SW 1271 (cell line): ENCODE measurements around the gene FBXL15.
A peak's percentile ranks its signal among the peaks of the same experiment; 100 is the strongest.

Experiments
- DNase-seq, 2 experiments: peaks; one replicate each; lab custom pipeline; 2025; lab: John Stamatoyannopoulos, UW

The FBXL15 gene

DNA sequence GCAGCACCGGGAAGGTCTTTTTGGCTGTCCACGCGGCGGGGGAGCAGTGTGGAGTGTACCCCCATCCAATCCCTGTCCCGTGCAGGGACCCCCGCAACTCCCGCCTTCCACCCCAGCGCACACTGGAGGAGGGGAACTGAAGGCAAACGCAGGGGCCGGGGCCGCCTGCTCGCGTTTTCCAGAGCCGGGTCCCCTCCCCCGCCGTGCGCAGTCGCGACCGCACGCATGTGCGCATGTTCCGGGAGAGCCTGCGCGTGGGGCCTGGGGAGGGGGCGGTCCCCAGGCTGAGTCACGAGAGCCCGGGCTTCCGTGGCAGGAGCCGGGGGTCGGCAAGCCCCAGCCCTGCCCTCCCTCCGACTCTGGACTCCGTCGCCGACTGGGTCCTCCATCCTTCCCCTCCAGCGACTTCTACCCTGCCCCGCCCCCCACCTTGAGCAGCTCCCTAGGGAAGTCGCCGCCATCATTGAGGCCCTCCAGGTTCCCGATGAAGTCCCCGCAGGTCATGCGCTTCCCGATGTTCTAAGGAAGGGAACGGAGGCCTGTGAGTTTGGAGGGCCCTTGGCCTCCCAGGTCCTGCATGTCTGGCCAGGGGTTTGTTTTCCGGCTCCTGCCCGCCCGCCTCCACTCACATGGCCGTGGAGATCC, 10.1 kb upstream of the FBXL15 start:
- no peak for DNase-seq

- no peak for DNase-seq
Observed at GRCh38 chr10:102411341-102412255, 9.0 kb upstream of the FBXL15 start.

DNA sequence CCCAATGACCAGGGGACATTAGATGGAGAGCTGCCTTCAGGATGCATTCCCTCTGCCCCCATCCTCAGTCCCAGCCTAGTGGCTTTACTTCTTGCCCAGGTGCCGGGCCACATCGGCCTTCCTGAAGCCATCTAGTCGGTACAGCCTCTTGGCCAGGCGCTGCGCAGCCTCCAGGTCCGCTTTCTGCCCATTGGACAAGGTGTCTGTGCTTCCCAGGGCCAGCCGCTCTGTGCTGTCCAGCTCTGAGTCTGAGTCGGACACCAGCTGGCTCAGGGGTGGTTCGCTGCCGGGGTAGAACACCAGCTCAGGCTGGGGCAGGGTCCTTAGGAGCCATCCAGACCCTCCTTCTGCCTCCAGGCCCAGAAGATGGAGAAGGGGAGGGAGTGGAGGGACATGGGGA, 8.3 kb upstream of the FBXL15 start:
- no peak for DNase-seq

GRCh38 chr10:102413053-102413705, 7.5 kb upstream of the FBXL15 start:
- no peak for DNase-seq

DNA sequence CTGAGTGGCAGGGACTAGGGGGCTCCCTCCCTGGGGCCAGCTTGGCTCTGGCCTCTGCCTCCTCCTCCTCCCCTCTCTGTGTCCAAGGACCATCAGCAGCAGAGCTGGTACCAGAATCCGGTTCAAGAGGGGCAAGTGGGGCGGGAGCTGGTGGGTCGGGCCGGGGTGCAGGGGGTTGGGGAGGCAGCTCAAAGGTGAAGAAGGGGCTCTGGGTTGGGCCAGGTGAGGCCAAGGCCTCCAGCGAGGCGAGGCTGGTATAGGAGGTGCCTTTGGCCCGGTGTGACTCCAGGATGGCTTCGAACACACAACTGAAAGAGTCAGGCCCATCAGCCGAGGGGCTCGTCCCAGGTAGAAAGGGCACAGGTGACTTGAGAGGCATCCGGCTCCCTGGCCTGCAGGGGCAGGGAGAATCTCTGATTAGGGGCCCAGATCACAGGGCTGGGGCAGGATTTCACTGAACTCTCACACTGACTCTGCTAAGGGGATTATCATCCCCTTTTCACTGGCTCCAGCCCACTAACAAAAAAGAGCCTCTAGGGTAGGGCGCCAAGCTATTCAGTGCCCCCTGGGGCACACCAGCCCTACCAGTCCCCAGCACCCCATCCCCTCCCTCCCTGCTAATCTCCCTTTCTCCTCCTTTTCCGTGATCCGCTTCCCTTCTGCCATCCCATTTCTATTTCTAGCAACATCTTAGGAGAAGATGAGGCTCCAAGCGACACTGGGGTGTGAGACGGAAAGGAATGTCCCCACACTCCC, 6.7 kb upstream of the FBXL15 start:
- no peak for DNase-seq

DNA sequence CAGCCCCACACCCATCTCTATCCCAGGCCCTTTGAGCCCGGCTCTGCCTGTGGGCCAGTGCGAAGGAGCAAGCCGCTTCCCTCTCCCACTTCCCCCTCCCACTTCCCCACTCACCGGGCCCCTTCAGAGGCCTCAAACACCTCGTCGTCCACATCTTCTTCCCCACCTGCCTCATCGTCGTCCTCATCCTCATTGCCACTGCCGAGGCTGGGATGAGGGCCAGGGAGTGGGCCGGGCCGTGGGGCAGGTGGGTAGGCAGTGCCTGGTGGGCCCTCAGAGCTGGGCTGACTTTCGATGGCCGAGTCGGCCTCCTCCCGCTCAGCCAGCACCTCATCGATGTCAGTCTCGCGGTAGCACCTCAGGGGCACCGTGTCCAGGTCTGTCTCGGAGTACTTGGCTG, 5.9 kb upstream of the FBXL15 start:
- DNase-seq, result no peak

GRCh38 chr10:102416283-102416682, 4.4 kb upstream of the FBXL15 start:
- no peak for DNase-seq

DNA sequence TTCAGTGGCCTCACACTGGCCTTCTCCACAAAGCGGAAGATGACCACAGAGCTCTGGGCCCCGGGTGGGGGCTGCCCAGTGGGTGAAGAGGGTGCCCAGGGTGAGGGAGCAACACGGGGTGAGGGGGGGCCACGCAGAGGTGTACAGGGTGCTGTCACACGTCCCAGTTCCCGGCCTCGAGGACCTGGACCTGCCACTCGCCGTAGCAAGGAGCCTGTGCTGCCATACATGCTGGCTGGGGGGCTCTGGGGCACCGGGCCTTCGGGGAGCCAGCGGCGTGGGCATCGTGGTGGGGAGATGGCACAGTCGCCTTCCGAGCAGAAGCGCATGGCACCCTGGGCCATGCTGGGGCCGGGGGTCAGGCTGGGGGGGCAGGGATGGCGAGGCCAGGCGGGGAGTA, 3.9 kb upstream of the FBXL15 start:
- DNase-seq, result no peak

GRCh38 chr10:102418622-102419268, 1.9 kb upstream of the FBXL15 start, which contains the start of gene PSD:
TSS of gene PSD (minus strand) at chr10:102418785. CDS start at chr10:102417038, 1,747 bp downstream.
- DNase-seq, result no peak

- DNase-seq, result no peak
Observed at GRCh38 chr10:102419269-102420180, 1.1 kb upstream of the FBXL15 start.

DNA sequence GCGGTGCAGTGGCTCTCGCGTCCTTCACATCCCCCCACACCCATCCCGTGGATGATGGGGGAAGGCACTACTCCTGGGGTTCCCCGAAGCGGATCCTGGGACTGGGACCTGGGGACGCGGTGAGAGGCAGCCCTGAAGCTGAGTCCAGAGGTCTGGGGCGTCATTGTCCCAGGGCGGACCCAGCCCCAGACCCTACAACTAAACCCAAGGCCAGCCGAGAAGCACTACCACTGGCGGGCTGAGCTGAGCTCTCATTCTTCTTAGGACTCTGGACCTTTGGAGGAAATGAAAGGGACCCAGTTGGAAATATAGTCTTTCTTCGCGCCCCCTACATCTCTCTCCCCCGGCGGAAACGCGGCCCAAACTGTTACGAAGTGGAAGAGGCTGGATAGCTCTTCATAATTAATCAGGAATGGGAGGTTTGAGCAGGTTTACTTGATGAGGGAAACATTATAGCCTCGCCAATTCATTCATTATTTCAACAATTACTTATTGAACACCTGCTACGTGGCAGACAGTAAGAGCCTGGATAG, 389 bp upstream of the FBXL15 start:
- no peak for DNase-seq

- DNase-seq, result no peak
Observed at GRCh38 chr10:102421507-102421756, 796 bp downstream of the FBXL15 start.

DNA sequence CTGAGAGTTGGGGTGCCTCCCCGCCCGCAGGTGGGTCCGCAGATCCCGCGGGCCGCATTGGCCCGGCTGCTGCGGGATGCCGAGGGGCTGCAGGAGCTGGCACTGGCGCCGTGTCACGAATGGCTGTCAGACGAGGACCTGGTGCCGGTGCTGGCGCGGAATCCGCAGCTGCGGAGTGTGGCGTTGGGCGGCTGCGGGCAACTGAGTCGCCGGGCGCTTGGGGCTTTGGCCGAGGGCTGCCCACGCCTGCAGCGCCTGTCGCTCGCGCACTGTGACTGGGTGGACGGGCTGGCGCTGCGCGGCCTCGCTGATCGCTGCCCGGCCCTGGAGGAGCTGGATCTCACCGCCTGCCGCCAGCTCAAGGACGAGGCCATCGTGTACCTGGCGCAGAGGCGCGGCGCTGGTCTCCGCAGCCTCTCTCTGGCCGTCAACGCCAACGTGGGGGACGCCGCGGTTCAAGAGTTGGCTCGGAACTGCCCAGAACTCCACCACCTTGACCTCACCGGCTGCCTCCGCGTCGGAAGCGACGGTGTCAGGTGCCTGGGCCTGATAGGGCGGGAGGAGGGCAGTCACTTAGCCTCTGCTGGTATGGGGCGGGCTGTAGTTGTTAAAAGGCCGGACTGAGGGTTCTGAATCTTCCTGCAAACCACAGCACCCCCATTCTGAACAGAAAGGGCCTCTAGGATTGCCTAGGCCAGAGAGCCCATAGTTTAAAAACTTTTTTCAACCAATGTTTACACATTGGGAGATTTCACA, 1.3 kb downstream of the FBXL15 start:
- DNase-seq, result no peak

GRCh38 chr10:102422545-102423129, 2.0 kb downstream of the FBXL15 start:
- peak in 1 of 2 experiments; percentile 58 for DNase-seq

GRCh38 chr10:102423372-102423968, 2.8 kb downstream of the FBXL15 start:
- DNase-seq, result no peak

DNA sequence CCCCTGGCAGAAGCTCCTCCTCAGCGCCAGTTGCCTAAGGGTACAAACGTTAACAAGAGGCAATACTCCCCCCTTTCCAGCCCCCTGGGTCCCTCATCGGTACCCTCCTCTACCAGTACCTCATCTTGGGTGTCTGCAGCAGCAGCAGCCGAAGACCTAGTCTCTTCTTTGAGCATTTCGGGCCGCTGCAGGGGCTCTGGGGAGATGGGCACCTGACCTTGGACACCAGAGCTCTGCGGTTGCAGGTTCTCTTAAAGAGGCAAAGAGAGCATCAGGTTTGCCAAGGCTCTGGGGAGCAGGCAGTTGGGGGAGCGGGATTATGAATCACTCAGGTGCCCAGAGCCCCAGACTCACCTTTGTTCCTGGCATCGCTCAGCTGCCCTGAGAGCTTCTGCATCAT, 3.5 kb downstream of the FBXL15 start:
- DNase-seq, result no peak

DNA sequence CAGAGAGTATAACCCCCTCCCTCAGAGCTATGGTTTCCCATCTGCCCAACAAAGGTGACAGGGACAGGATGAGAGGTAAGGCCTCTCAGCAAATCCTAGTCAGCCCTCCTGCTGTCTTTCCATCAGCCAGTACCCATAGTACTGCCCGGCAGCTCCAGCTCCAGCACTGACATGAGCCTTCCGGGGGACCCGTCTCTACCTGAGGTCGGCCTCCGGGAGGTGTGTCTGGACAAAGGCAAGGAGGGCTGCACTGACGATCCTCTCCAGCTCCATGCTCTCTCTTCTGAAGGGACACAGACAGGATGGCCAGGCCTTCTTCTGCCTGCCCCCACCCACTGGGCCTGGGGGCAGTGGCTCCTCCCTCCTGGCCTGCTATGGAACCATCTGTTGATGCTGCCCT, 4.3 kb downstream of the FBXL15 start:
- no peak for DNase-seq

DNA sequence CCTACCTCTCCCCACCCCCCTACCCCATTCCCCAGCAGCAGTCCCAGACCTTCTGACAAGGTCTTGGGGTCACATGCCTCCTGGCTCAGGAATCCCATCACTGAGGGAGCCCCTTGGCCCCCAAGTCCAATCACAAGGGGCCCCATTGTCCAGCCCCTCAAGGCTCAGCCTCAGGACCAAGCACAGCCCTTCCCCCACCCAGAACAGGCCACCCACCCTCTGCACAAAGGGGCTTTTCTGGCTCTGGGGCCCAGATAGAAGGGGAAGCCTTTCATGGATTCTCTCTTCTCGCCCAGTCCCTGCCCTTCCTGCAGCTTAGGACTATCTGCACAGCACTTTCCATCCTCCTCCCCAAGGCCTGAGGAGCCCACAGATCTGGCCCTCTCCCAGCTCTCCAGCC, 4.8 kb downstream of the FBXL15 start:
- no peak for DNase-seq

GRCh38 chr10:102426803-102427287, 6.2 kb downstream of the FBXL15 start:
- DNase-seq, result no peak
